Omental fat pad (tissue), 4 donors: ENCODE data around the gene KITLG. TPM values are rescaled to one million over a fixed set of nuclear protein-coding genes. Genes with fewer than 3 reads are reported as not detected.
A peak's percentile ranks its signal among the peaks of the same experiment; 100 is the strongest.

ENCODE experiments used
- ATAC-seq: fragments of 150-250 bp; one replicate; pipeline ENCODE4 v1.9.1; 2016; ENCODE audit warnings: mild to moderate bottlenecking, moderate library complexity; ENCODE audit not compliant: low FRiP score
- DNase-seq: peaks from one replicate; pipeline ENCODE4 v3.0.0-alpha.2; 2019; ENCODE audit warnings: low spot score
- total RNA-seq, 4 donors: library from RNA; depleted of rRNA; stranded (reverse); fragments of >200 nt; gene quantifications; one replicate each; pipeline ENCODE4 v1.1.0, GENCODE V29; 2016
- TF ChIP-seq, protein P1 (sequence below), 3 donors: fragments of 450-650 bp; IDR thresholded peaks; one replicate each; pipeline ENCODE4 v1.5.1; 2016 to 2017; ENCODE audit warnings: antibody characterized with exemption in 3 of 3, mild to moderate bottlenecking in 3 of 3, moderate library complexity in 2 of 3

KITLG gene
- total RNA-seq, 4 donors from 2014 or later = 12.2 to 29.8 (median 19.8) TPM

DNA sequence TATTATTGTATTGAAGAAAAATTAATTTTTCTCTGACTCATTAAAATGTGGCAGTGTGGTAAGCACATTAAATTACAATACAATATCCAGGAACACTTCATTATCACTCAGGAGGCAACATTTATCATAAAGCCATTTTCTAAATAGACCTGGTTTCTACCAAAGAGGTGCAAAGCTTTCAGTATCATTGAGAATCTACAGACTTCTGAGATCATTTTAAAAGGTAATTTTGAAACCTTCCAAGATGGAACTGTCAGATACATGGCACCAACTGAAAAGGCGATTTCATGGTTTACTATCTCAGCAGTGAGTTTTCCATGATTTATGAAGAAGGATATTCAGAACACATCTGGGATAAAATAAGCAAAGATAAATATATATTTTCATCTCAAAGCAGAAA lies 85.8 kb downstream of the KITLG start:
- ATAC-seq = no peak
- TF ChIP-seq, protein P1, sequence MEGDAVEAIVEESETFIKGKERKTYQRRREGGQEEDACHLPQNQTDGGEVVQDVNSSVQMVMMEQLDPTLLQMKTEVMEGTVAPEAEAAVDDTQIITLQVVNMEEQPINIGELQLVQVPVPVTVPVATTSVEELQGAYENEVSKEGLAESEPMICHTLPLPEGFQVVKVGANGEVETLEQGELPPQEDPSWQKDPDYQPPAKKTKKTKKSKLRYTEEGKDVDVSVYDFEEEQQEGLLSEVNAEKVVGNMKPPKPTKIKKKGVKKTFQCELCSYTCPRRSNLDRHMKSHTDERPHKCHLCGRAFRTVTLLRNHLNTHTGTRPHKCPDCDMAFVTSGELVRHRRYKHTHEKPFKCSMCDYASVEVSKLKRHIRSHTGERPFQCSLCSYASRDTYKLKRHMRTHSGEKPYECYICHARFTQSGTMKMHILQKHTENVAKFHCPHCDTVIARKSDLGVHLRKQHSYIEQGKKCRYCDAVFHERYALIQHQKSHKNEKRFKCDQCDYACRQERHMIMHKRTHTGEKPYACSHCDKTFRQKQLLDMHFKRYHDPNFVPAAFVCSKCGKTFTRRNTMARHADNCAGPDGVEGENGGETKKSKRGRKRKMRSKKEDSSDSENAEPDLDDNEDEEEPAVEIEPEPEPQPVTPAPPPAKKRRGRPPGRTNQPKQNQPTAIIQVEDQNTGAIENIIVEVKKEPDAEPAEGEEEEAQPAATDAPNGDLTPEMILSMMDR (IDR thresholded peaks at IDR 0.05) = no peak

DNA sequence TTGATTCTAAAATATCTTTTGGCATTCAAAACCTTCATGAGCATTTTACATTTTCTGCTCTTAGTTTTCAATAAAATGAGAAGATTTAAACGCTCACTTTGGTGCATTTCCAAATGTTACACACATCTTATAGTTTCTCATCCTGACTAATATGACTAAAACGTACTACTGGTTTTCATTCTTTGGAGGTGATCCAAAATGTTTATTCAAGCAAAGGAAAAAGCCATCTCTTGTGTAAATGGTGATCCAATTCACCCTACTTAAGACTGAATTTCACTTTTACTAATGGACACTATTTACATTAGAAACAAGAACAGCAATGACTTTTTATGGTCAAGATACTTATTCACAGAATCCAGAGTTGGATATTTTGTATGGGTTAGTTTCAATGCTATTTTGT lies 86.6 kb downstream of the KITLG start:
- ATAC-seq (no peak), DNase-seq (no peak)
- TF ChIP-seq, protein P1 (IDR thresholded peaks at IDR 0.05) = no peak

More for the DNA sequence above, 85.8 kb downstream of the KITLG start:
- DNase-seq = no peak

DNA sequence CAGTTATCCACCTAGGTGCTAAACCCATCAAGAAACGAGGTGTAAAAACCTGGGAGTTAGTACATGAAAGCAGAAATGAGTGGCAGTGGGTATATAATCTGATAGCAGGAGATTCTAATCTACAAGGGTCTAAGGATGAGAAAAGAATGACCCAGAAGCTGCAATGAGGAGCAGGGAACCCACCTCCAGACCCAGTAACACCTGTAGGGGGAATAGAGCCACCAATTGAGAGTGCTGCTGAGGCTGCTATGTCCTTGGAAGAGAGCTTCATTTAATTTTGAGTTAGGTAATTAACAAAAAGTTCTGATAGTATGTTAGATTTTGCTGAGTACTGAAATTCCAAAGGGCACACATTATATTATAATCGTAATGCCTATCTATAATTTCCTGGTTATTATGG lies 89.8 kb downstream of the KITLG start:
- ATAC-seq = no peak
- TF ChIP-seq, protein P1 (IDR thresholded peaks at IDR 0.05) = no peak

GRCh38 chr12:88472775-88473174 lies 107.5 kb downstream of the KITLG start:
- TF ChIP-seq, protein P1 (IDR thresholded peaks at IDR 0.05) = no peak
- ATAC-seq = no peak
- no peak for DNase-seq

More for the DNA sequence above, 89.8 kb downstream of the KITLG start:
- DNase-seq = no peak

- TF ChIP-seq, protein P1 (IDR thresholded peaks at IDR 0.05) = no peak
- ATAC-seq (no peak), DNase-seq (no peak)
These were observed 108.0 kb downstream of the KITLG start for GRCh38 chr12:88472248-88472647.

GRCh38 chr12:88471331-88472045 lies 108.8 kb downstream of the KITLG start:
- peak; percentile 71 for ATAC-seq
- TF ChIP-seq, protein P1 (IDR thresholded peaks at IDR 0.05) = no peak
- no peak for DNase-seq

- DNase-seq (no peak), ATAC-seq (no peak)
- TF ChIP-seq, protein P1 (IDR thresholded peaks at IDR 0.05) = no peak
These were observed 111.1 kb downstream of the KITLG start for GRCh38 chr12:88469154-88469553.
